Liver (tissue), 9 donors: ENCODE measurements around the gene CMTM8. TPM values are rescaled to one million over a fixed set of nuclear protein-coding genes. Genes with fewer than 3 reads are reported as not detected.

Source experiments
- DNase-seq: peaks from one replicate; pipeline ENCODE4 v3.0.0-alpha.2; 2017; ENCODE audit warnings: low spot score
- H3K27ac ChIP-seq, 2 donors: one replicate each; pipeline ENCODE4 v1.7.0; 2013; ENCODE audit warnings: inconsistent platforms in 2 of 2, low read length in 2 of 2, control low read depth in 1 of 2, low read depth in 1 of 2, mild to moderate bottlenecking in 1 of 2
- H3K27me3 ChIP-seq, 4 donors: one replicate each; pipeline versions ENCODE4 v1.6.1 to v1.7.0; 2013; ENCODE audit warnings: low read length in 3 of 4, inconsistent platforms in 1 of 4, mild to moderate bottlenecking in 1 of 4, moderate library complexity in 1 of 4; ENCODE audit not compliant: control insufficient read depth in 4 of 4, insufficient read depth in 4 of 4
- H3K36me3 ChIP-seq, 4 donors: one replicate each; pipeline versions ENCODE4 v1.6.1 to v1.7.0; 2013; ENCODE audit warnings: low read length in 3 of 4, mild to moderate bottlenecking in 3 of 4, low read depth in 1 of 4, moderate library complexity in 1 of 4; ENCODE audit not compliant: control insufficient read depth in 4 of 4, insufficient read depth in 3 of 4
- H3K4me1 ChIP-seq, 4 donors: one replicate each; pipeline versions ENCODE4 v1.6.1 to v1.7.0; 2013; ENCODE audit warnings: low read length in 3 of 4, mild to moderate bottlenecking in 3 of 4, moderate library complexity in 1 of 4; ENCODE audit not compliant: control insufficient read depth in 4 of 4, insufficient read depth in 4 of 4
- H3K4me3 ChIP-seq, 3 donors: one replicate each; pipeline versions ENCODE4 v1.6.1 to v1.7.0; 2013; ENCODE audit warnings: low read length in 3 of 3, control low read depth in 1 of 3, low read depth in 1 of 3, mild to moderate bottlenecking in 1 of 3
- H3K9ac ChIP-seq, 2 donors: one replicate each; pipeline ENCODE4 v1.7.0; 2013; ENCODE audit warnings: low read length in 2 of 2, mild to moderate bottlenecking in 2 of 2, moderate library complexity in 2 of 2, control low read depth in 1 of 2, low read depth in 1 of 2
- H3K9me3 ChIP-seq, 4 donors: one replicate each; pipeline versions ENCODE4 v1.6.1 to v1.7.0; 2013; ENCODE audit warnings: low read length in 3 of 4; ENCODE audit not compliant: control insufficient read depth in 4 of 4
- CTCF ChIP-seq: fragments of 150-350 bp; IDR thresholded peaks from 2 replicates; pipeline ENCODE4 v1.5.1; 2017; ENCODE audit warnings: improper control_type of control experiment, low read depth, low read length; ENCODE audit not compliant: missing input control
- FOXA1 ChIP-seq: IDR thresholded peaks from 2 replicates; pipeline ENCODE4 v1.6.1; 2016; ENCODE audit warnings: antibody characterized with exemption
- FOXA2 ChIP-seq: IDR thresholded peaks from 2 replicates; pipeline ENCODE4 v1.6.1; 2016; ENCODE audit warnings: antibody characterized with exemption
- GABPA ChIP-seq, 2 donors: IDR thresholded peaks in 1 of 2; conservative IDR thresholded peaks in 1 of 2; 2 replicates each; pipeline ENCODE4 v1.6.1; 2016; ENCODE audit warnings: antibody characterized with exemption in 2 of 2, mild to moderate bottlenecking in 1 of 2, moderate library complexity in 1 of 2
- HNF4A ChIP-seq, 2 donors: conservative IDR thresholded peaks; 2 replicates each; pipeline ENCODE4 v1.6.1; 2016; ENCODE audit warnings: antibody characterized with exemption in 2 of 2, mild to moderate bottlenecking in 2 of 2
- HNF4G ChIP-seq: IDR thresholded peaks from 2 replicates; pipeline ENCODE4 v1.6.1; 2016; ENCODE audit warnings: antibody characterized with exemption
- JUND ChIP-seq, 2 donors: IDR thresholded peaks; 2 replicates each; pipeline ENCODE4 v1.6.1; 2016; ENCODE audit warnings: antibody characterized with exemption in 2 of 2
- MAX ChIP-seq: IDR thresholded peaks from 2 replicates; pipeline ENCODE4 v1.6.1; 2016; ENCODE audit warnings: antibody characterized with exemption
- NR2F2 ChIP-seq: IDR thresholded peaks from 2 replicates; pipeline ENCODE4 v1.6.1; 2016; ENCODE audit warnings: antibody characterized with exemption
- RAD21 ChIP-seq, 2 donors: IDR thresholded peaks; 2 replicates each; pipeline ENCODE4 v1.6.1; 2016; ENCODE audit warnings: antibody characterized with exemption in 2 of 2, mild to moderate bottlenecking in 2 of 2
- REST ChIP-seq: IDR thresholded peaks from 2 replicates; pipeline ENCODE4 v1.6.1; 2016; ENCODE audit warnings: antibody characterized with exemption, mild to moderate bottlenecking
- RXRA ChIP-seq, 2 donors: IDR thresholded peaks; 2 replicates each; pipeline ENCODE4 v1.6.1; 2017 to 2018; ENCODE audit warnings: antibody characterized with exemption in 2 of 2, mild to moderate bottlenecking in 1 of 2
- SP1 ChIP-seq: IDR thresholded peaks from 2 replicates; pipeline ENCODE4 v1.6.1; 2018; ENCODE audit warnings: antibody characterized with exemption, mild to moderate bottlenecking
- TAF1 ChIP-seq: conservative IDR thresholded peaks from 2 replicates; pipeline ENCODE4 v1.6.1; 2016; ENCODE audit warnings: antibody characterized with exemption, mild to moderate bottlenecking
- ZBTB33 ChIP-seq: IDR thresholded peaks from 2 replicates; pipeline ENCODE4 v1.6.1; 2016; ENCODE audit warnings: antibody characterized with exemption
- WGBS: extraction: QIAGEN DNeasy Blood & Tissue Kit; methylation state at CpG from one replicate; pipeline ENCODE4 v1.1.7; 2013; 5-methylcytosine and 5-hydroxymethylcytosine counted together
- polyA plus RNA-seq, 2 donors: library from polyadenylated mRNA; stranded (reverse) in 1 of 2; unstranded in 1 of 2; fragments of 200-250 nt in 1 of 2; fragments of >200 nt in 1 of 2; fragmentation: Nextera tagmentation in 1 of 2; extraction: Ambion mirVana in 1 of 2; gene quantifications; one replicate each; pipeline versions ENCODE4 v1.2.1 to v1.2.3, GENCODE V29; 2013 to 2015
- total RNA-seq, 2 donors: library from RNA; depleted of rRNA; stranded (reverse); fragments of >200 nt; gene quantifications; one replicate each; pipeline ENCODE4 v1.2.3, GENCODE V29; 2014
- donor health status: healthy.
- donor health status: healthy.
- donor health status: healthy.
- donor health status: healthy.
- donor health status: healthy.

The CMTM8 gene
- total and polyA plus RNA-seq, 4 donors, result 4.3 to 44.6 (median 12.5) TPM

GRCh38 chr3:32410367-32411246 lies 172.1 kb downstream of the CMTM8 start:
- WGBS, result 88% methylated on average over 10 of the region's 10 CpGs
- no peak overlapping the region for H3K4me3 ChIP-seq
- H3K36me3 ChIP-seq, result no peaks in the 10 kb centered on the region
- H3K4me1 ChIP-seq, result no peaks in the 10 kb centered on the region
- DNase-seq, result no peak
- TF ChIP-seq HNF4G, result no peak
- no peaks in the 10 kb centered on the region for H3K27me3 ChIP-seq
- H3K27ac ChIP-seq, result no peak overlapping the region
- no peak overlapping the region for H3K9ac ChIP-seq
- no peaks in the 10 kb centered on the region for H3K9me3 ChIP-seq

GRCh38 chr3:32411442-32411841 lies 173.0 kb downstream of the CMTM8 start:
- no peak for DNase-seq

GRCh38 chr3:32412887-32413286 lies 174.4 kb downstream of the CMTM8 start:
- Histone ChIP-seq H3K4me3 (no peak overlapping the region), H3K27me3 (no peaks in the 10 kb centered on the region), H3K4me1 (no peaks in the 10 kb centered on the region), H3K9me3 (no peaks in the 10 kb centered on the region), H3K9ac (no peak overlapping the region), H3K36me3 (no peaks in the 10 kb centered on the region), H3K27ac (no peak overlapping the region)
- no peak for DNase-seq
- TF ChIP-seq HNF4A (conservative IDR thresholded peaks at IDR 0.05), result no peak
- no peak for TF ChIP-seq REST
- TF ChIP-seq FOXA1, result no peak
- TF ChIP-seq RXRA (IDR thresholded peaks at IDR 0.05), result no peak
- no peak for TF ChIP-seq MAX
- TF ChIP-seq RAD21 (IDR thresholded peaks at IDR 0.05), result no peak
- no peak for TF ChIP-seq HNF4G
- TF ChIP-seq ZBTB33, result no peak
- no peak for TF ChIP-seq NR2F2
- TF ChIP-seq FOXA2, result no peak
- no peak for TF ChIP-seq GABPA (IDR thresholded peaks at IDR 0.05 in 1 of 2, conservative IDR thresholded peaks at IDR 0.05 in 1 of 2)
- TF ChIP-seq TAF1, result no peak
- TF ChIP-seq SP1, result no peak
- TF ChIP-seq CTCF, result no peak
- no peak for TF ChIP-seq JUND (IDR thresholded peaks at IDR 0.05)
- WGBS, result 96% methylated on average over 3 of the region's 3 CpGs

More at GRCh38 chr3:32411442-32411841, 173.0 kb downstream of the CMTM8 start:
- H3K4me3 ChIP-seq, result no peak overlapping the region
- no peaks in the 10 kb centered on the region for H3K9me3 ChIP-seq
- no peaks in the 10 kb centered on the region for H3K36me3 ChIP-seq
- no peak overlapping the region for H3K9ac ChIP-seq
- no peaks in the 10 kb centered on the region for H3K27me3 ChIP-seq
- H3K27ac ChIP-seq, result no peak overlapping the region
- TF ChIP-seq SP1, result no peak
- H3K4me1 ChIP-seq, result no peaks in the 10 kb centered on the region
- 91% methylated on average over 5 of the region's 5 CpGs for WGBS
